NCI-H510A treated with DMSO at 0.1 percent for 48 hours (cell line): Measurements from ENCODE around the gene WIPF1.

Experiments used
- DNase-seq: peaks from one replicate; lab custom pipeline; 2025; lab: John Stamatoyannopoulos, UW

Gene WIPF1

GRCh38 chr2:174618179-174618578, 20.6 kb upstream of the WIPF1 start:
- DNase-seq, result no peak

- DNase-seq, result no peak
Observed at GRCh38 chr2:174617718-174618117, 20.1 kb upstream of the WIPF1 start.

GRCh38 chr2:174617120-174617519, 19.5 kb upstream of the WIPF1 start:
- DNase-seq, result no peak

GRCh38 chr2:174615871-174616436, 18.4 kb upstream of the WIPF1 start:
- DNase-seq, result no peak

GRCh38 chr2:174614261-174614660, 16.7 kb upstream of the WIPF1 start:
- DNase-seq, result no peak

- DNase-seq, result peak; percentile 80
Observed at GRCh38 chr2:174613531-174613930, 15.9 kb upstream of the WIPF1 start.

- DNase-seq, result no peak
Observed at GRCh38 chr2:174612970-174613369, 15.4 kb upstream of the WIPF1 start.

GRCh38 chr2:174611854-174612253, 14.2 kb upstream of the WIPF1 start:
- DNase-seq, result no peak

GRCh38 chr2:174611006-174611405, 13.4 kb upstream of the WIPF1 start:
- no peak for DNase-seq

GRCh38 chr2:174610243-174610995, 12.8 kb upstream of the WIPF1 start:
- no peak for DNase-seq

GRCh38 chr2:174609261-174609660, 11.7 kb upstream of the WIPF1 start:
- DNase-seq, result no peak

GRCh38 chr2:174608866-174609214, 11.2 kb upstream of the WIPF1 start:
- no peak for DNase-seq

- DNase-seq, result no peak
Observed at GRCh38 chr2:174607989-174608865, 10.6 kb upstream of the WIPF1 start.

- no peak for DNase-seq
Observed at GRCh38 chr2:174607584-174607983, 10.0 kb upstream of the WIPF1 start.

GRCh38 chr2:174606336-174606735, 8.7 kb upstream of the WIPF1 start:
- peak; percentile 93 for DNase-seq

- peak; percentile 69 for DNase-seq
Observed at GRCh38 chr2:174605687-174606086, 8.1 kb upstream of the WIPF1 start.

GRCh38 chr2:174603280-174603679, 5.7 kb upstream of the WIPF1 start:
- DNase-seq, result peak; percentile 82

- DNase-seq, result no peak
Observed at GRCh38 chr2:174602745-174603144, 5.1 kb upstream of the WIPF1 start.

GRCh38 chr2:174600349-174600748, 2.7 kb upstream of the WIPF1 start:
- no peak for DNase-seq

- DNase-seq, result no peak
Observed at GRCh38 chr2:174599310-174599921, 1.8 kb upstream of the WIPF1 start.

- no peak for DNase-seq
Observed at GRCh38 chr2:174597009-174597344, 627 bp downstream of the WIPF1 start.

- DNase-seq, result no peak
Observed at GRCh38 chr2:174595891-174596397, 1.7 kb downstream of the WIPF1 start.
